SU-DHL-6 (cell line): ENCODE data around the gene CC2D1A.
"Not testable (repeated sequence)": the region's sequence is repeated elsewhere in the genome, so short reads cannot be mapped to it uniquely, and the experiment has no call there.

Source experiments
- H2AFZ ChIP-seq: fragments of 200-600 bp; sonication (generic); 2 replicates; pipeline ENCODE4 v1.6.1; 2014; ENCODE audit warnings: low read depth, mild to moderate bottlenecking, moderate library complexity, mixed read lengths, antibody characterized with exemption, low read length; ENCODE audit not compliant: severe bottlenecking
- H3F3A ChIP-seq: fragments of 200-600 bp; shearing (Covaris generic); 2 replicates; pipeline ENCODE4 v1.6.0; 2016; ENCODE audit warnings: antibody characterized with exemption, mild to moderate bottlenecking; ENCODE audit not compliant: insufficient read depth
- H3K27ac ChIP-seq: fragments of 200-600 bp; sonication (generic); 2 replicates; pipeline ENCODE4 v1.5.1; 2016; ENCODE audit warnings: low read depth, mild to moderate bottlenecking, low read length, moderate library complexity, mixed read lengths
- H3K27me3 ChIP-seq: fragments of 200-600 bp; sonication (generic), shearing (Covaris generic); 2 replicates; pipeline ENCODE4 v1.6.0; 2014; ENCODE audit warnings: mild to moderate bottlenecking, low read length
- H3K36me3 ChIP-seq: fragments of 200-600 bp; sonication (generic); 2 replicates; pipeline ENCODE4 v1.6.1; 2014; ENCODE audit warnings: mild to moderate bottlenecking, low read length, mixed read lengths
- H3K4me2 ChIP-seq: fragments of 300-600, 200-600 bp; shearing (Covaris generic), sonication (generic); 2 replicates; pipeline ENCODE4 v1.6.0; 2014; ENCODE audit warnings: low read length, low read depth, mild to moderate bottlenecking; ENCODE audit not compliant: poor library complexity, severe bottlenecking
- H3K4me3 ChIP-seq: fragments of 200-600 bp; sonication (generic); 2 replicates; pipeline ENCODE4 v1.5.1; 2014; ENCODE audit warnings: antibody characterized with exemption, low read length, mild to moderate bottlenecking, mixed read lengths; ENCODE audit not compliant: insufficient read depth, poor library complexity, severe bottlenecking
- H3K79me2 ChIP-seq: fragments of 200-600 bp; sonication (generic); 2 replicates; pipeline ENCODE4 v1.6.1; 2014; ENCODE audit warnings: mild to moderate bottlenecking, low read length, moderate library complexity; ENCODE audit not compliant: insufficient read depth
- H3K9ac ChIP-seq: fragments of 200-600 bp; sonication (generic); 2 replicates; pipeline ENCODE4 v1.7.0; 2014; ENCODE audit warnings: mild to moderate bottlenecking, low read length
- H3K9me2 ChIP-seq: fragments of 200-600 bp; sonication (generic); replicated peaks from 2 replicates; pipeline ENCODE4 v1.6.1; 2014; ENCODE audit warnings: low read length; ENCODE audit not compliant: insufficient read depth
- H3K9me3 ChIP-seq: fragments of 200-600 bp; sonication (generic); 2 replicates; pipeline ENCODE4 v1.6.1; 2014; ENCODE audit warnings: low read length, mixed read lengths; ENCODE audit not compliant: insufficient read depth
- H4K20me1 ChIP-seq: fragments of 200-600 bp; sonication (generic); 2 replicates; pipeline ENCODE4 v1.6.1; 2014; ENCODE audit warnings: low read depth, mild to moderate bottlenecking, antibody characterized with exemption, low read length, moderate library complexity, mixed read lengths
- CTCF ChIP-seq: fragments of 200-600 bp; sonication (generic); IDR thresholded peaks from one replicate; pipeline ENCODE4 v1.5.1; 2017; ENCODE audit warnings: antibody characterized with exemption, mild to moderate bottlenecking, low read length, moderate library complexity; ENCODE audit not compliant: insufficient read depth, poor library complexity, severe bottlenecking
- EZH2phosphoT487 ChIP-seq: fragments of 200-600 bp; sonication (generic), shearing (Covaris generic); conservative IDR thresholded peaks from 2 replicates; pipeline ENCODE4 v1.6.1; 2018; ENCODE audit warnings: mild to moderate bottlenecking, antibody characterized with exemption, low read length, moderate library complexity, mixed read lengths

CC2D1A gene

GRCh38 chr19:13920524-13920923 lies 14.5 kb downstream of the CC2D1A start:
- Histone ChIP-seq H3K27ac (no peak overlapping the region), H3K79me2 (no peaks in the 10 kb centered on the region), H3K4me3 (no peak overlapping the region), H4K20me1 (no peaks in the 10 kb centered on the region), H3K4me2 (no peak overlapping the region), H3K27me3 (no peaks in the 10 kb centered on the region), H3K9ac (no peak overlapping the region), H3F3A (no peaks in the 10 kb centered on the region), H2AFZ (no peak overlapping the region), H3K9me3 (no peaks in the 10 kb centered on the region), H3K9me2 (no peaks in the 10 kb centered on the region), H3K36me3 (peaks cover 11% of the 10 kb centered on the region)
- TF ChIP-seq EZH2phosphoT487 (no peak), CTCF (no peak)

GRCh38 chr19:13920940-13921747 lies 15.1 kb downstream of the CC2D1A start:
- H4K20me1 ChIP-seq = no peaks in the 10 kb centered on the region
- H3K9ac ChIP-seq = no peak overlapping the region
- H3K4me3 ChIP-seq = no peak overlapping the region
- no peak overlapping the region for H3K27ac ChIP-seq
- no peaks in the 10 kb centered on the region for H3K9me3 ChIP-seq
- no peak for TF ChIP-seq CTCF
- no peak for TF ChIP-seq EZH2phosphoT487
- H3F3A ChIP-seq = no peaks in the 10 kb centered on the region
- H3K79me2 ChIP-seq = no peaks in the 10 kb centered on the region
- no peak overlapping the region for H2AFZ ChIP-seq
- peaks cover 11% of the 10 kb centered on the region for H3K36me3 ChIP-seq
- no peaks in the 10 kb centered on the region for H3K9me2 ChIP-seq
- H3K4me2 ChIP-seq = no peak overlapping the region
- no peaks in the 10 kb centered on the region for H3K27me3 ChIP-seq

GRCh38 chr19:13922118-13922517 lies 16.1 kb downstream of the CC2D1A start:
- H3K27me3 ChIP-seq, H3K4me3 ChIP-seq, H3K9me2 ChIP-seq, H3F3A ChIP-seq, H3K79me2 ChIP-seq, H3K27ac ChIP-seq, H3K9me3 ChIP-seq, H3K9ac ChIP-seq, H4K20me1 ChIP-seq, H3K4me2 ChIP-seq, H2AFZ ChIP-seq: not testable (repeated sequence)
- H3K36me3 ChIP-seq = peaks cover 11% of the 10 kb centered on the region

GRCh38 chr19:13923194-13923987 lies 17.4 kb downstream of the CC2D1A start:
- Histone ChIP-seq H3K36me3 (peaks cover 11% of the 10 kb centered on the region), H3K79me2 (no peaks in the 10 kb centered on the region), H3K27ac (no peak overlapping the region), H4K20me1 (no peaks in the 10 kb centered on the region), H3K9ac (no peak overlapping the region), H3K27me3 (no peaks in the 10 kb centered on the region), H3K4me2 (no peak overlapping the region), H3F3A (no peaks in the 10 kb centered on the region), H3K4me3 (no peak overlapping the region), H3K9me3 (no peaks in the 10 kb centered on the region), H2AFZ (no peak overlapping the region), H3K9me2 (no peaks in the 10 kb centered on the region)
- TF ChIP-seq CTCF = no peak
- TF ChIP-seq EZH2phosphoT487 = no peak
